Thyroid gland (tissue), 4 donors: Measurements from ENCODE around the gene SYDE1.

Source experiments
- POLR2A ChIP-seq, 2 donors: fragments of 450-650 bp; IDR thresholded peaks; one replicate each; pipeline ENCODE4 v1.6.1; 2017; ENCODE audit warnings: antibody characterized with exemption in 2 of 2, mild to moderate bottlenecking in 2 of 2, moderate library complexity in 1 of 2
- TF ChIP-seq, protein P1 (sequence below), 6 experiments: fragments of 200-600 bp in 3 of 6; fragments of 450-650 bp in 3 of 6; sonication (generic) in 3 of 6; IDR thresholded peaks; one replicate each; pipeline ENCODE4 v1.5.1; 2016 to 2019; ENCODE audit warnings: antibody characterized with exemption in 6 of 6, mild to moderate bottlenecking in 2 of 6, inconsistent platforms in 1 of 6, moderate library complexity in 1 of 6

DNA sequence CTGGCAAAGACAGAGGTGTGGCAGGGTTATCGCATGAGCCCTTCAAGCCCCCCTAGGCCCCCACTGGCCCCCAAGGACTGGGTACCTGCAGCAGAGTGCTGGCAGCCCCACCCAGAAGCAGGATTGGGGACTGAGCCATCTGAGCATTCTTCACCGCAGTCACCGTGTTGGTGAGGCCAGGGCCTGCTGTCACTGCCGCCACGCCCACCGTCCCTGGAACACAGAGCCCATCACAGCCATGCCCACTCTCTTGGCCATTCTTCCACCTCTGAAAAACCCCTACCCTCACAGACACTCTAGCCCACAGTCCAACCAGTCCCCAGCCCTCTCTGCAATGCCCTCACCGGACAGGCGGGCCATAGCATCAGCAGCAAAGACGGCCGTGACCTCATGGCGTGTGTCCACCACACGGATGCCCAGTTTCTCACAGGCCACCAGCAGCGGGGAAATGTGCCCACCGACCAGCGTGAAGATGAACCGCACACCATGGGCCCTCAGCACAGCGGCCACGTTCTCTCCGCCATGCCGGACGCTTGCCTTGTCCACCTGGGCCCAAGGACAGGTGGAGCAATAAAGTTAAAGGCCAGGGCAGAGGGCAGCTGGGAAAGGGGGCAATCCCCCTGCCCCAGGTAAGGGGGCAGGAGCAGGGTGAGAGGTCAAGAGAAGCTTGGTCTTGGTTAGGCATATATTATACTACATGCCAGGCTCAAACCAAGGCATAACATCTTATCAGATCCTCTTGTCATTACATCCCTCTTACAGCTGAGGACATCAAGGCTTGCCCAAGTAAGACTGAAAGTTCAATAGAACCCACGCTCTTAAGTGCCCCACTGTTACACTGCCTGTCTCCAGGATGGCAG, 16.1 kb downstream of the SYDE1 start:
- TF ChIP-seq, protein P1, sequence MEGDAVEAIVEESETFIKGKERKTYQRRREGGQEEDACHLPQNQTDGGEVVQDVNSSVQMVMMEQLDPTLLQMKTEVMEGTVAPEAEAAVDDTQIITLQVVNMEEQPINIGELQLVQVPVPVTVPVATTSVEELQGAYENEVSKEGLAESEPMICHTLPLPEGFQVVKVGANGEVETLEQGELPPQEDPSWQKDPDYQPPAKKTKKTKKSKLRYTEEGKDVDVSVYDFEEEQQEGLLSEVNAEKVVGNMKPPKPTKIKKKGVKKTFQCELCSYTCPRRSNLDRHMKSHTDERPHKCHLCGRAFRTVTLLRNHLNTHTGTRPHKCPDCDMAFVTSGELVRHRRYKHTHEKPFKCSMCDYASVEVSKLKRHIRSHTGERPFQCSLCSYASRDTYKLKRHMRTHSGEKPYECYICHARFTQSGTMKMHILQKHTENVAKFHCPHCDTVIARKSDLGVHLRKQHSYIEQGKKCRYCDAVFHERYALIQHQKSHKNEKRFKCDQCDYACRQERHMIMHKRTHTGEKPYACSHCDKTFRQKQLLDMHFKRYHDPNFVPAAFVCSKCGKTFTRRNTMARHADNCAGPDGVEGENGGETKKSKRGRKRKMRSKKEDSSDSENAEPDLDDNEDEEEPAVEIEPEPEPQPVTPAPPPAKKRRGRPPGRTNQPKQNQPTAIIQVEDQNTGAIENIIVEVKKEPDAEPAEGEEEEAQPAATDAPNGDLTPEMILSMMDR (IDR thresholded peaks at IDR 0.05): no peak
- TF ChIP-seq POLR2A (IDR thresholded peaks at IDR 0.05): no peak
